Adipose tissue (tissue), 3 donors: ENCODE results near the gene RSAD1. TPM values are rescaled to one million over a fixed set of nuclear protein-coding genes. Genes with fewer than 3 reads are reported as not detected.

ENCODE experiments used
- H3K27ac ChIP-seq: one replicate; pipeline ENCODE4 v1.5.1; 2013; ENCODE audit warnings: low read depth, low read length
- WGBS, 3 donors: extraction: QIAGEN DNeasy Blood & Tissue Kit; methylation state at CpG; one replicate each; pipeline ENCODE4 v1.1.7; 2013; 5-methylcytosine and 5-hydroxymethylcytosine counted together
- polyA plus RNA-seq, 3 donors: library from polyadenylated mRNA; stranded (reverse); fragments of 200-250 nt; gene quantifications; one replicate each; pipeline ENCODE4 v1.2.3, GENCODE V29; 2013
- donor health status: healthy with polysubstance abuse.
- donor health status: Bipolar disorder and iron deficiency.
- donor health status: healthy.

The RSAD1 gene
- polyA plus RNA-seq, 3 donors, result 21.9 to 27.9 (median 25.9) TPM

DNA sequence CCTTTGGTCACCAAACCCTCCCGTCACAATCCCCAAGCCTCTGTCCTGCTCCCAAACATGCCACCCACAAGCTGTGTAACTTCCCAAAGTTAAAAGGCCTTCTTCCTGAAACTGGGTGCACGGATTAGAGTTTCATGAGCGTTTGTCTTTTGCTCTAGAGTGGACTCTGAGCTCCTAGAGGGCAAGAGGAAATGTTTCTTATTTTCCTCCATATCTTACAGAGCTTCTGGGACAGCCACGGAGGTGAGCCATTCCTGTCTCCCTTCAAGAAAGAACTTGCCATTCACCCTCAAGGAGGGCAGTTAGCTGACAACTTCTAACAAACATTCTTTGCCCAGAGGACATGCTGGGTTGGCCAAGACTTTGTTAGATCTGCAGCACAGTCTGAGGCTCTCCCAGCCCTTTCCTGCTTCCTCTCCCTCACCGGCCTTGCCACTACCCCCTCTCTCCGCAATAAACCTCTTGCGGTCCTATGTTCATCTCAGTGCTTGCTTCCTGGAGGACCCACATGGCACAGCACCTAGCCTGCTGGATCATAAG lies 27.0 kb downstream of the RSAD1 start:
- no peak overlapping the region for H3K27ac ChIP-seq
- 60 to 62% (median 60%) methylated on average over 7 of the region's 7 CpGs for WGBS, 3 donors

DNA sequence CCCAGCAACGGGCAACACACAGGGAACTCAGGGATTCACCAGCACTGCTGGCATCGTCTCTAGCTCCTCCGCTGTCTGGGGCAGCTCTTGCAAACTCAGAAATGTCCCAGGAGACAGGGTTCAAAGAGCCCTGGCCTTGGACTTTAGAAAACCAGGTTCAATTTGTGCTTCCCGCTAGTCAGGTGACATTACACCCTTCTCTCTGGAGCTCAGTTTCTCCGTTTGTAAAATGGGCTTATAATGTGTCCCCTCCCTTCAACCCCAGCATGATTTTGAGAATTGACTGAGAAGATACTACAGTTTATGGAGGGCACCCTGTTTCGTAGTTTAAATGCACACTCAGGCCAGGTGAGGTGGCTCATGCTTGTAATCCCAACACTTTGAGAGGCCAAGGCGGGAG lies 27.6 kb downstream of the RSAD1 start:
- no peak overlapping the region for H3K27ac ChIP-seq
- 74 to 77% (median 76%) methylated on average over 7 of the region's 7 CpGs for WGBS, 3 donors

DNA sequence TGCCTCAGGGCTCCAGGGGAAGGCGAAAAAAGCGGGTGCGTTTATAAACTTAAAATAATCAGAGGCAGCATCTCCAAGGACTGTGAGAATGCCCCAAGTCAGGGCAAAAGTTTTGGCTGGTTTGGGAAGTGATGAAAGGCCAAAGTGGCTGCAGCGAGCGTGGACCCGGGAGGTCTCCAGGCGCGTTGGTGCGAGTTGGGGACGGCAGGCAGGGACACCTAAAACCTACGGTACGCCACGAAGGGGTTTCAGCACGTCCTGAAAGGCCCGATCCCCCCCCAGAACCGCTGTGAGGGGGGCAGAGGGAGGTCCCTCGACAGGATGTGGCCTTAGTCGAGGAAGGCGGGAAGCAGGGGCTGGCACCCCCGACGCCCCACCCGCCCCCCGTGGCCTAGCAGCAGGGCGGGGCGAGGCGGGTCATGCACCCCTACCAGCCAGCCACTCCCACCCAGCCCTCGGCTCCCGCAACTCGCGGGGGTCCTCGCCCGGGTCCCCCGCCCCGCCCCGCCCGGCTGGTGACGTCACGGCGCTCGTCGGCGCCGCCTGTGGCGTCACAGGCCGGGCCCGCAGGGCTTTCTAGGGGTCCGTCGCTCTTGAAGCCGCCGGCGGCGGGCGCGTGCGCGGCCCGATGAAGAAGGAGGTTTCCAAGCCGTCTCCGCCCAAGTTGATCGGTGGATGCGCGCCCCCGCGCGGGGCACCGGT lies 29.4 kb downstream of the RSAD1 start, which contains the start of gene MYCBPAP:
TSS of gene MYCBPAP (plus strand) at position 569 of the 702 bp plus-strand sequence. CDS start 236 bp downstream, outside the sequence.
- no peak within 1 kb of the TSS for H3K27ac ChIP-seq
- WGBS, 3 donors, result 6 to 16% (median 8%) methylated on average over 61 to 66 of the region's 66 CpGs

DNA sequence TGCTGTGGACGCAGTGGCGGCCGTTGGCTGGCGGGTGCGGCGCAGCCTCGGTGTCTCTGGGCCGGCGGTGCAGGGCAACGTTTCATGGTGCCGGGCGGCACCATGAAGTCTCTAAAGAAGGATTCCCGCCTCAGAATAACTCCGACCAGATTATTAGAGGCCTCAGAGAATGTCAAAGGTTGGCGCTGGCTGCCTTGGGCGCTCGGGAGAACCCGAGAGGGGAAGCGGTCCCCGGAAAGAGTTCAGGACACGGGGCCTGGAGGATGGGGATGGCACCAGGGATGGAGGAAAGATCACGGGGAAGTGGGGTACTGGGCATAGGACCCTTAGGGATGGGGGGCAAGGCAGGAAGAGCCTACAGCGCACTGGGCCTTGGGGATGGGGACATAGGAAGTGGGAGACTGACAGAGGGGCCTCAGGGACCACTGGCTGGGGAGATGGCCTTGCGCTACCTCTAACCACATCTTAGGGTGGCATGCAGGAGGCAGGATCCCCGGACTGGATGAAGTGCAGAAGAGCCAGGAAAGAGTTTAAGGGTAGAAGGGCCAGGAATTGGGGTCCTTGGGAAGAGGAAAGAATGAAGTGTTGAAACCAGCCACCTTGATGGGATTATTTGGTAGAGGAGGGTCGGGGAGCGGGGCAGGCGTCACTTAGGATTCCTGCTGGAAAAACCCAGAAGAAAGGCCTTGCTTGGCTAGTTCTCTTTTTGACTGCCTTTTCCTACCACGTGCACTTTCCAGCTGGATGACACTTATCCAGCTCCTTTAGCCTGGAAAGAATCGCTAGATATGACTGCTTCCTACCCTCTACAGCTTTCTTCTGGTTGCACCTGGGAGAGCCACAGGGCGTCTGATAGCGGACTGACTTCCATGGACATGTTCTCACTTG lies 30.2 kb downstream of the RSAD1 start:
- 27 to 44% (median 32%) methylated on average over 32 of the region's 32 CpGs for WGBS, 3 donors
- H3K27ac ChIP-seq, result no peak overlapping the region

DNA sequence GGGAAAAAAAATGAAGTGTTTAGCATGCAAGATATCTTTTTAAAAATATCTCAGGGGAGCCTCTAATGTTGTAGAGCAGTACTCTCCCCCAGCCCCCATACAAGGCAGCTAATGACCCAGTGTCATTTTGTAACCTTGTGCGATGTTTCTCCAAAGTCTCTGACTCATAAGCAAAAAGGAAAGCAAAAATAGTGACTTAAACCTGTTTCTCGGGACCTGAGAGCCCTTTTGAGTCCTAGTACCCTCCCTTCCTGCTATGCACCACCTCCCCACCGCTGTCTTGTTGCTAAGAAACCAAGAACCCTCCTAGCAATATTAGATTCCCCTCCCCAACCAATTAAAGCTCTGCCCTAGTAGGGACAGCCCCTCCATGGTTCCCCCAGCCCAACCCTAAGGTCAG lies 32.4 kb downstream of the RSAD1 start:
- 43 to 58% (median 49%) methylated on average over 3 of the region's 3 CpGs for WGBS, 3 donors
- no peak overlapping the region for H3K27ac ChIP-seq

DNA sequence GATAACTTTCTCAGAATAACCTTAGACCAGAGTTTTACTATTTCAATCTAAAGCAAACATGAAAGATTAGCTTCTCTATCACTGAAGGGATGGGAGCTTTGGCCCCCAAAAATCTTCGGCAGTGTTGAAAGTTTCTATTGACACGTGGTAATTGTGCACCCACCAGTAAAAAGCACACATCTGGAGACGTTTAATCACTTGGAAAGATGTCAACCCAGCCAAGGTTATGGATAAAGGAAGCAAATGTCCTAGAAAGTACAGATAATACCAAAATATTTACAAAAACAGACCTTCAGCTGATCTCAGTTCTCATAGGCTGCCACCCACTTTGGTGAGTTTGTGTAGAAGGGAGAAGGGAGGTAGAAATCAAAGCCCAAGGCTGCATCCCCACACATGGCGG lies 34.8 kb downstream of the RSAD1 start:
- 33 to 75% (median 59%) methylated on average over 4 of the region's 4 CpGs for WGBS, 3 donors
- no peak overlapping the region for H3K27ac ChIP-seq

DNA sequence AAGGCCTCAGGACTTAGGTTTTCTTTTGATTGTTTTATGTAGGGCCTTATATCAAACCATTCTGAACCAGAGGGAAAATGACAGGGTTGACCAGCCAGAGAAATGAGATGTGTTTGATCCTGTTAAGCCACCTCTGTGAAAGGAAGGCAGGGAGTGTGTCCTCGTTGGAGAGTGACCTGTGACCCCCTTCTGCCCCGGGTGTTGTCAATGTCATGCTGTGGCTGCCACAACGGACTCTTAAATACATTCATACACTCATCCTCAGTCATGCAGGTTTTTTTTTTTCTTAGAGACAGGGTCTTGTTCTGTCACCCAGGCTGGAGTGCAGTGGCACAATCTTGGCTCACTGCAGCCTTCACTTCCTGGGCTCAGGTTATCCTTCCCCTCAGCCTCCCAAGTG lies 35.7 kb downstream of the RSAD1 start:
- 71 to 77% (median 73%) methylated on average over 3 of the region's 3 CpGs for WGBS, 3 donors
- H3K27ac ChIP-seq, result no peak overlapping the region

DNA sequence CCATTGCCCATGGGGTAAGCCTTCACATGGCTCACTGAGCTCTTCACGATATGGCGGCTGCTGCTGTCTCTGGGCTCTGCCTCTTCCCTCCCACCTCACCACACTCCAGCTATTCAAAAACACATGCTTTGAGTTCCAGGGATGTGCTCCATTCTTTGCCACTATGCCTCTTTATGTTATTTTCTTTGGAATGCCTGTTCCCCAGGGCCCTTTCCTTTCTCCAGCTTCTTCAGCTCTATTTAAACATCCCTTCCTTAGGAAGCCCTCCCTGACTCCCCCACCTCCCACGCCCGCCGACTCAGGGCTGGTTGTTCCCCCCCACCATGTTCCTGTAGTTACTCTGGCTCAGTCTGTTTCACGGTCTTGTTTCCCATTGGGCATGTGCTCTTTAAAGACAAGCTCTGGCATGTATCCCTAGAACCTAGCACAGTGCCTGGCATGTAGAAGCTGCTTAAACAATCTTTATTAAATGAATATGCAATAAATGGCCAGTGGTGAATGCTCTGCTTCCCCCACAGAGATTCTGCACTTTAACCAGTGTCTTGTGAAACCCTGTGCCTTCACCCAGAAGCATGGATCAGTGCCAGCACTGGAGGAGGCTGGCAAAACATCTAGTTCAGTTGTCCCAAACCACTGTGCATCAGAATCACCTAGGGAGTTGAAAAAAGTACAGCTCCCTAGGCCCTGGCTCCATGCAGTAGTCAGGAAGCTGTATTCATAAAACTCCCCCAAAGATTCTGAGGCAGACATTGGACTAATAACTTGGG lies 36.5 kb downstream of the RSAD1 start:
- no peak overlapping the region for H3K27ac ChIP-seq
- 69 to 82% (median 69%) methylated on average over 6 of the region's 6 CpGs for WGBS, 3 donors

DNA sequence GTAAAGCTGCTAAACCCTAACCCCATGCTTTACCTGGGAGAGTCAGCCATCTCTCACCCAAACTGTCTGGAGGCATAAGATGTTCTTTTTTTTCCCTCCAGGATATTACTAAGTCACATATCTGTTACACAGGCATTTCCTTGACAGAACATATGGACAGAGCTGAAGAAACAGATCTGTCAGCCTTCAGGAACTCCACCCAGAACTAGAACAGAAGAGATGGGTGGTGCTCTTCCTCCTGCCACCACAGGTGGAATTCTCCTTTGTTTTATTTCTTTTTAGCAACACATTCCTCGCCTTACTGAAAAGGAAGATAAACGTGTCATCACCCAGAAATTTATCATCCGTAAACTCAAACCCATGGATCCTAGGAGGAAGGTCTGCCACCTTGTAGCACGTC lies 38.4 kb downstream of the RSAD1 start:
- 81 to 95% (median 82%) methylated on average over 4 of the region's 4 CpGs for WGBS, 3 donors
- H3K27ac ChIP-seq, result no peak overlapping the region

DNA sequence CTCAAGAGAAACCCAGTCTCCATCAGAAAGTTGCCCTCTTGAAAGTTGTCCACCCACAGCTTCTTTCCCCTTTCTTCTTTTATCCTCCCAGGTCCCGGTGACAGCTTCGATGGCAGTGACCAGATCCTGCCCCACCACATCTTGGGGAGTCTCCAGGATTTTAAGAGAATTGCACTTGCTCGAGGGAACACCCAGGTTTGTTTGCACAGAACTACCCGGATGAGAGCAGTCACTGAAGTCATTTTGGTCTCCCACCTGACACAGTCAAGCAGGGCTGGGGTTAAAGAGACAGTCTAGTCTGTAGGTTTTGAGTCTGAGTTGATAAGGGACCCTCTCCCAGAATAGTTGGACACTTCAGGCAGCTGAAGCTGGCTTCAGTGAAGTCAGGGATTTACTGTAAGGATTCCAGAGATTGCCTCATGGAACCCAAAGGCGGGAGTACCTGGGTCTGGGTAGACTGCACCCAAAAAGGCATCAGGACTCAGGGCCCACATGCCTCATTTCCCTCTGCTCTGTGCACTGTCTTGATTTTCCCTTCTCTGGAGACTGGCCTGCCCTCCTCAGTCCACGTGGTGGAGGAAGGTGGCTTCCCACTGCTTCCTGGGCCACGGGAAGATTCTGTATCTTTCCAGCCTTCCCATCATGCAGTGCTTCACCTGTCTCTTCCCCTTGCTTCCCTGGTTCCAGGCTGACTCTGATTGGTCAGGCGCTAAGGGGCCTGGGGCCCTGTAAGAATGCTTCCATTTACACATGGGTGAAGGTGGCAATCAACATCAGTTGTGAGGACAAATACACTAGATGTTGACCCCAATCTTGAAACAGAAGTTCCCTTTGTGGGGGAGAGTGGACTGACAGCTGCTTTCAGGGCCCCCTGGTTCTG lies 39.1 kb downstream of the RSAD1 start:
- 71 to 84% (median 79%) methylated on average over 8 of the region's 8 CpGs for WGBS, 3 donors
- H3K27ac ChIP-seq, result no peak overlapping the region

DNA sequence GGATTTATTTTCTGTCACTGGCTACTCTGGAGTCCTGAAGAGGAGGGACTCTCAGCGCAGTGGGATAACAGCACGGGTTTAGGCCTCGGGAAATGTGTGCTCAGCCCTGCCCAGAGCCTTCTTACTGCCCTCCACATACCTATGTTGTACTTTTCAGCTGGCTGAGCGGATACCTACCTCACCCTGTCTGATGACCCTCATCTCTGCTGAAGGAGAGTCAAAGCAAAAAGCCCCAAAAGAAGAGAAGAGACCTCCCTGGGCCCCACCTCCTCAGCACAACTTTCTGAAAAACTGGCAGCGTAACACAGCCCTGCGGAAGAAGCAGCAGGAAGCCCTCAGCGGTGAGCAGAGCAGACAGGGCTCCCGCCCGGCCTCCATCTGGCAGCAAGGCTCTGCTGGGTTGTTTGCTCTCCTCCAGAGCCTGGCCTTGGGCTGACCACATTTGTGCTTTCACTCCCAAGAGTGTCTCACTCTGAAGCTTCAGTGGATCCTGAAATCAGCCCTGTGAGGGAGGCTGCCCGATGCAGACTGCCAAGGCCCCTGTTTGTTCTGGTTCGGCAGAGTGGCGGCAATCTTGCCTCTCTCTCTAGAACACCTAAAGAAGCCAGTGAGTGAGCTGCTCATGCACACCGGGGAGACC lies 39.8 kb downstream of the RSAD1 start:
- no peak overlapping the region for H3K27ac ChIP-seq
- WGBS, 3 donors, result 44 to 84% (median 82%) methylated on average over 13 of the region's 13 CpGs

DNA sequence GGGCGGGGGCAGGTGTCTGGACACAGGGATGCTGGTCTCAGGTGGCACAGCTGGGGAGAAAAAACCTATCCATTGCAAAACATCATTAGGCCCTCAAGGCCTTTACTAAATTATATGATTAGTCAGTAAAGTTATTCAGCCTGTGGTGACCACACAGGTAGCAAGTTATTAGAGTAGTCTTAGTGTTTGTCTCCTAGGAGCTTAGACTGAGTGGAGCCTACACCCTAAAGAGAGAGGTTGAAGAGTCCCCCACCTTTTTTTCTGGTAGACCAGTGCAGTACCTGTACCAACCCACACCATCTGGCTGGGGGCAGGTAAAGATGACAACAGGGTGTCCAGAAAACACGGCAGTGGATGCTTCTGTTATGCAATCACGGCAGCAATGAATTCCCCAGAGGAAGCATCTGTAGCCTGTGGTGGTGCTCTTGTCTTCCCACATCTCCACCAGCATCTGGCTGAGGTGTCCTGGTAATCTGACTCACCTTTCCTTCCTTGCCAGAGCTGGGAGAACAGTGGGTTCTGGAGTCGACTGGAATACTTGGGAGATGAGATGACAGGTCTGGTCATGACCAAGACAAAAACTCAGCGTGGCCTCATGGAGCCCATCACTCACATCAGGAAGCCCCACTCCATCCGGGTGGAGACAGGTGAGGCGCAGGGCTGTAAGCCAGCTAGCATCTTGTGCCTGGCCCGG lies 40.6 kb downstream of the RSAD1 start:
- 78 to 89% (median 80%) methylated on average over 8 of the region's 8 CpGs for WGBS, 3 donors
- H3K27ac ChIP-seq, result no peak overlapping the region

DNA sequence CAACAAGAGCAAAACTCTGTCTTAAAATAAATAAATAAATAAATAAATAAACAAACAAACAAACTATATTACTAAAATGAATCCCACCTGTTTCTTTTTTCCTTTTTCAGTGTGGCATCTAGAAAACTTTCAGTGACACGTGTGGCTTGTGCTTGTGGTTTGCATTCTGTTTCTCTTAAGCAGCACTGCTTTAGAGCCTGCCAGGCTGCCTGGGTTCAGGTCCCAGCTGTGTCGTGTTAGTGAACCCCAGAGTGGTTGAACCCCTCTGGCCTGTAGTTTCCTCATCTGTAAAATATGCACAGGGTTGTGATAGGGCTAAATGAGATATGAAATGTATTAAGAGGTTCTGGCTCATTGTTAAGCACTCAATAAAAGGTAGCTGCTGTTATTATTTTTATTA lies 41.8 kb downstream of the RSAD1 start:
- WGBS, 3 donors, result 84 to 92% (median 92%) methylated on average over 2 of the region's 2 CpGs
- H3K27ac ChIP-seq, result no peak overlapping the region

DNA sequence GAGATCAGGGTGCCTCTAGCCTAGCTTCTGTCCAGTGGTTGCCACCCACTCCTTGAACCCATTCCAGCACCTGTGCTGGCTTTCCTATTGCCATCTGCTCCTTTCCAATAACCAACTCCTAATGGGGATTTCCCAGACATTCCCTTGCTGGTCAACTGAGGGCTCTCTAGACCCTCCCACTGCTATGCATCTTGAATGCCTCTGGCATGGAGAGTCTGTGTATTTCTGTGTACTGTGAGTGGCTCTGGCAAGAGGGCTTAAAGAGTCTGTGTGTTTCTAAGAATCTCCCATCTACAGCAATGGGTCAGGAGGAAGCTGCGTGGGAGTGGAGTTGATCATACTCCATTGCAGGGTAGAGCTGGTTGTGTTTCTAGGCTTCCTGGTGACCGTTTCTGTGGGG lies 42.9 kb downstream of the RSAD1 start:
- 70 to 73% (median 72%) methylated on average over 2 of the region's 2 CpGs for WGBS, 3 donors
- H3K27ac ChIP-seq, result no peak overlapping the region

DNA sequence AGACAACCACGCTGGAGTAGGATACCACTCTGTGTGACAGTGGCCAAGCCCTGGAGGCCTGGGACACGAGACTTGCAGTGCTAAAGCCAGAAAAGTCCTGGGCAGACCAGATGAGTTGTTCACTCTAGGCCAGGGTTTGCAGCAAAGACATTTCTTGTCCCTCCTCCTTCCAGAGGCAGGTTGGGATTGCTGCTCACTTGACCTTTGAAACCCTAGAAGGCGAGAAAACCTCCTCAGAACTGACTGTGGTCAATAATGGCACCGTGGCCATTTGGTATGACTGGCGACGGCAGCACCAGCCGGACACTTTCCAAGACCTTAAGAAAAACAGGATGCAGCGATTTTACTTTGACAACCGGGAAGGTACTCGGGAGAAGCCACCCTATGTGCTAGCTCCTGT lies 44.1 kb downstream of the RSAD1 start:
- no peak overlapping the region for H3K27ac ChIP-seq
- 92 to 95% (median 95%) methylated on average over 10 of the region's 10 CpGs for WGBS, 3 donors

DNA sequence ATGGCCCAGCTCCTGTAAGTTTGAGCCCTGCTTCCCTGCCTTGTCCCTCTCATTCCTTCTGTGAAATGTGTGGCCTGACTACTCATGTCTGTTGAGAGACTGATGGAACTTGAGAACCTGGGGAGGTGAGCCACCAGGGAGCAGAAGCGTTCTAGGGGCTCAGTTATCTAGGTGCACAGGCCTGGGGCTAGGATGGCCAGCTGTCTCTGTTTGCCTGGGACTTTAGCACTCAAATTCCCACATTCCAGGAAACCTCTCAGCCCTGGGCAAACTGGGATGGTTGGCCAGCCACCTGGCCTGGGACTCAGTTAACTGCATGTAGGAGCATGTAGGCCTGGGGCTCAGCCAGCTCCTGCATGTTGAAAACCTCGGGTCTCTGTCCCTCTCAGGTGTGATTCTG lies 44.5 kb downstream of the RSAD1 start:
- no peak overlapping the region for H3K27ac ChIP-seq
- WGBS, 3 donors, result 85 to 90% (median 89%) methylated on average over 2 of the region's 2 CpGs

DNA sequence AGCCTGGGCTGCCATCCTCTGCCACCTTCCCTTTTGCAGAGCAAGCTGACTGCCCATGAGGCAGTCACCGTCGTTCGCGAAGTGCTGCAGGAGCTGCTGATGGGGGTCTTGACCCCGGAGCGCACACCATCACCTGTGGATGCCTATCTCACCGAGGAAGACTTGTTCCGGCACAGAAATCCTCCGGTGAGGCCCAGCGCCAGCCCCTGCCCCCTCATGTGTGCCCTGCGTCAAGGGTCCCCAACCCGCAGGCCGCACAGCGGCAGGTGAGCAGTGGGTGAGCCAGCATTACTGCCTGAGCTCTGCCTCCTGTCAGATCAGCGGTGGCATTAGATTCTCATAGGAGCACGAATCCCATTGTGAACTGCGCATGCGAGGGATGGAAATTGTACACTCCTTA lies 46.2 kb downstream of the RSAD1 start:
- WGBS, 3 donors, result 90 to 92% (median 92%) methylated on average over 18 of the region's 18 CpGs
- no peak overlapping the region for H3K27ac ChIP-seq
